MCF 10A (cell line): Measurements from ENCODE around the gene ZNF557. TPM values are rescaled to one million over a fixed set of nuclear protein-coding genes. Genes with fewer than 3 reads are reported as not detected.

Source experiments
- BruUV-seq: library from RNA; stranded (reverse); fragments of 400-500 nt; replicated peaks from 2 replicates; lab custom pipeline; 2021; lab: Mats Ljungman, UMichigan
- CTCF ChIA-PET: fragments of 300-600 bp; sonication (Branson Sonifier 250); formaldehyde crosslinking; extraction: SDS; loops from one replicate; lab custom pipeline; 2021; ENCODE audit warnings: antibody characterized with exemption, inconsistent platforms; lab: Yijun Ruan, JAX
- POLR2A ChIA-PET: fragments of 300-600, 350-650 bp; sonication (Branson Sonifier 250); formaldehyde crosslinking; extraction: SDS; loops from one replicate; lab custom pipeline; 2020; ENCODE audit warnings: antibody characterized with exemption, inconsistent platforms; lab: Yijun Ruan, JAX
- DNase-seq: peaks from one replicate; pipeline ENCODE4 v3.0.0-alpha.2; 2018; ENCODE audit not compliant: unreplicated experiment
- H3K27ac Mint-ChIP-seq: one replicate; pipeline ENCODE4 v1.8.0; 2022; ENCODE audit warnings: mild to moderate bottlenecking, low read depth, mixed read lengths; ENCODE audit not compliant: unreplicated experiment
- H3K27me3 Mint-ChIP-seq: one replicate; pipeline ENCODE4 v1.8.0; 2022; ENCODE audit warnings: mixed read lengths; ENCODE audit not compliant: insufficient read depth, unreplicated experiment
- H3K36me3 Mint-ChIP-seq: one replicate; pipeline ENCODE4 v1.8.0; 2022; ENCODE audit warnings: mild to moderate bottlenecking, moderate library complexity, mixed read lengths; ENCODE audit not compliant: insufficient read depth, unreplicated experiment
- H3K4me1 Mint-ChIP-seq: one replicate; pipeline ENCODE4 v1.8.0; 2022; ENCODE audit warnings: mixed read lengths; ENCODE audit not compliant: insufficient read depth, unreplicated experiment
- H3K4me3 Mint-ChIP-seq: one replicate; pipeline ENCODE4 v1.8.0; 2022; ENCODE audit warnings: mild to moderate bottlenecking, moderate library complexity, mixed read lengths; ENCODE audit not compliant: unreplicated experiment
- H3K9me3 Mint-ChIP-seq: one replicate; pipeline ENCODE4 v1.8.0; 2022; ENCODE audit warnings: mixed read lengths; ENCODE audit not compliant: unreplicated experiment
- CTCF ChIP-seq: fragments of 200-600 bp; IDR thresholded peaks from one replicate; pipeline ENCODE4 v1.8.0; 2022; ENCODE audit warnings: antibody characterized with exemption, mild to moderate bottlenecking; ENCODE audit not compliant: unreplicated experiment
- intact Hi-C: fragments of 100-400 bp; cut with micrococcal nuclease; formaldehyde crosslinking; loops from 2 replicates; pipeline ENCODE4 v1.14.1; 2022
- total RNA-seq: library from RNA; stranded (reverse); gene quantifications from 2 replicates; pipeline ENCODE4 v1.2.3, GENCODE V29; 2022

The ZNF557 gene
- total RNA-seq, 1 experiment from 2014 or later, result 9.6 TPM

GRCh38 chr19:7104747-7105447 lies 35.4 kb downstream of the ZNF557 start:
- intact Hi-C loops, result loop anchor here (10.0 kb wide), 1 partner anchor 1150 kb away; no protein-coding TSS in a partner anchor
- ChIA-PET CTCF (no interaction called here), POLR2A (no interaction called here)
- BruUV-seq, result no TSS peak
- Mint-ChIP-seq H3K9me3 (no peaks in the 10 kb centered on the region), H3K27ac (no peak overlapping the region), H3K4me3 (no peak overlapping the region), H3K27me3 (no peaks in the 10 kb centered on the region), H3K4me1 (no peaks in the 10 kb centered on the region), H3K36me3 (no peaks in the 10 kb centered on the region)
- TF ChIP-seq CTCF, result no peak
- no peak for DNase-seq

DNA sequence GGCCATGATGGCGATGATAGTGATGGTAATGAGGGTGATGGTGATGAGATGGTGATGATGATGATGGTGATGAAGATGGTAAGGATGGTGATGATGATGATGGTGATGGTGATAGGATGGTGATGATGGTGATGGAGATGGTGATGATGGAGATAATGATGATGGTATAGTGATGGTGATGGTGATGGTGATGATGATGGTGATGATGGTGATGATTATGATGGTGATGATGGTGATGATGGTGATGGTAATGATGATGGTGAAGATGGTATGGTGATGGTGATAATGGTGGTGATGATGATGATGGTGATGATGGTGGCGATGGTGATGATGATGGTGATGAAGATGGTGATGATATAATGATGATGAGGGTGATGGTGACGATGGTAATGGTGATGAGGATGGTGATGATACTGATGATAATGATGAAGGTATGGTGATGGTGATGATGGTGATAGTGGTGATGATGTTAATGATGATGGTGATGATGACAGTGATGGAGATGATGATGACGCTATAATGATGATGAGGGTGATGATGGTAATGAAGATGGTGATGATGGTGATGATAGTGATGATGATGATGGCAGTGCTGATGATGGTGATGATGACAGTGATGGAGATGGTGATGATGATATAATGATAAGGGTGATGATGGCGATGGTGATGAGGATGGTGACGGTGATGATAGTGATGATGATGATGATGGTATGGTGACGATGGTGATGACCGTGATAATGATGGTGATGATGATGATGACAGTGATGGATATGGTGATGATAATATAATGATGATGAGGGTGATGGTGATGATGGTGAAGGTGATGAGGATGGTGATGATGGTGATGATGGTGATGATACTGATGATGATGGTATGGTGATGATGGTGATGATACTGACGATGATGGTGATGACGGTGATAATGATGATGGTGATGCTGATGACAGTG lies 37.5 kb downstream of the ZNF557 start:
- Mint-ChIP-seq H3K4me1 (no peaks in the 10 kb centered on the region), H3K9me3 (no peaks in the 10 kb centered on the region), H3K36me3 (no peaks in the 10 kb centered on the region), H3K4me3 (no peak overlapping the region), H3K27me3 (no peaks in the 10 kb centered on the region), H3K27ac (no peak overlapping the region)
- ChIA-PET POLR2A (no interaction called here), CTCF (no interaction called here)
- TF ChIP-seq CTCF, result no peak
- no peak for DNase-seq
- no TSS peak for BruUV-seq
- intact Hi-C loops, result loop anchor here (10.0 kb wide), 1 partner anchor 1148 kb away; no protein-coding TSS in a partner anchor

DNA sequence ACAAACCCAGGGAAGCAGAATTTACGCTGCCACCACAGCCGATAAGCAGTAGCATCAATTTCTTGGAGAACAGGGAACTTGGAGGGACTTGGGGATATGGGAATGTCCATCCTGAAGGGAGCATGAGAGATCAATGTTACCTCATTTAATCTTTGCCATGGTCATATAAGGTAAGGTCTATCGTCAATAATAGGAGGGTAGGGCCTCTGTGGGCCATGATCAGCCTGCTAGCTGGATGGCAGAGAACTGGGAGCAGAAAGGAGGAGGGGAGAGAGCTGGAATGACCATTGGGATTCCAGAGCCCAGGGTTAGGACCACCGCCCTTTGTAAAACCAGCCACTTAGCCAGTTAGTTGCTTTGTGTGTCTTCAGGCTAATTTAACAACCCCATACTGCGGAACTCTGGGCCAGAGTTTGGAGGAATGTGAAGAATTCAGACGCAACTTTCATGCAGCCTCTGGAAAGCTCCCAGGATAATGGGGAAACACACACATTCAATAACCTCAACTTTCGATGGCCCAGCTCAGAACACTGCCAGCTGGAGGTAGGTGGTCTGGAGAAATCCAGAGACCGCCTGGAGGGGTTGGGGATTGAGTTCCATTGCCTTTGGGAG lies 40.3 kb downstream of the ZNF557 start:
- no peak for TF ChIP-seq CTCF
- Mint-ChIP-seq H3K36me3 (no peaks in the 10 kb centered on the region), H3K27ac (no peak overlapping the region), H3K27me3 (no peaks in the 10 kb centered on the region), H3K4me1 (no peaks in the 10 kb centered on the region), H3K4me3 (no peak overlapping the region), H3K9me3 (no peaks in the 10 kb centered on the region)
- intact Hi-C loops, result loop anchor here (10.0 kb wide), 1 partner anchor 1145 kb away; no protein-coding TSS in a partner anchor
- CTCF ChIA-PET, result interaction anchor here (0.9 kb wide), 1 partner anchor 743 kb away, joined by 3 read pairs; no protein-coding TSS in a partner anchor
- POLR2A ChIA-PET, result interaction anchor here (0.8 to 1.2 kb wide), 2 partner anchors 12 to 239 kb away, joined by 3 read pairs; partner anchors contain the start of gene ARHGEF18
- no peak for DNase-seq
- BruUV-seq, result no TSS peak
